ENCODE data around the gene PFDN2.

DNA sequence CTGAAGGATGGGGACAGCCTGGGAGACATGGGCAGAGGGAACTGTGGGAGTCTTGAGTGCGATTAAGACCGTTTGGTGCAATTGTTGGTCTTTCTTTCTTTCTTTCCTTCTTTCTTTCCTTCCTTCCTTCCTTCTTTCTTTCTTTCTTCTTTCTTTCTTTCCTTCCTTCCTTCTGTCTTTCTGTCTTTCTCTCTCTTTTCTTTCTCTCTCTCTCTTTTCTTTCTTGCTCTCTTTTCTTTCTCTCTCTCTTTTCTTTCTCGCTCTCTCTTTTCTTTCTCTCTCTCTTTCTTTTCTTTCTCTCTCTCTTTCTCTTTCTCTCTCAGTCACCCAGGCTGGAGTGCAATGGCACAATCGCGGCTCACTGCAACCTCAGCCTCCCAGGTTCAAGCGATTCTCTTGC is 22.6 kb downstream of the PFDN2 start:
- TF ChIP-seq POLR2A (IDR thresholded peaks at IDR 0.05; ENCODE audit: low read length) (no peak), GATA1 (IDR thresholded peaks at IDR 0.05; ENCODE audit: low read depth, low read length) (no peak)
